Small intestine (tissue), 7 donors: Measurements from ENCODE around the gene TOM1L2. TPM values are rescaled to one million over a fixed set of nuclear protein-coding genes. Genes with fewer than 3 reads are reported as not detected.
A peak's percentile ranks its signal among the peaks of the same experiment; 100 is the strongest.

Source experiments
- DNase-seq, 2 donors: peaks; one replicate each; pipeline versions ENCODE4 v3.0.0 to v3.0.0-alpha.2; 2013
- FAIRE-seq: peaks from 2 replicates; lab custom pipeline; 2012; peaks lifted over from hg19 to GRCh38; lab: Jason Lieb, UNC
- H3K27ac ChIP-seq, 3 donors: one replicate each; pipeline ENCODE4 v1.5.1; 2013; ENCODE audit warnings: low read length in 2 of 3, mild to moderate bottlenecking in 2 of 3, control low read depth in 1 of 3, inconsistent platforms in 1 of 3, low read depth in 1 of 3, moderate library complexity in 1 of 3
- H3K27me3 ChIP-seq, 3 donors: one replicate each; pipeline ENCODE4 v1.6.1; 2013; ENCODE audit warnings: low read length in 3 of 3, inconsistent platforms in 1 of 3; ENCODE audit not compliant: control insufficient read depth in 3 of 3, insufficient read depth in 3 of 3
- H3K36me3 ChIP-seq, 3 donors: one replicate each; pipeline ENCODE4 v1.6.1; 2013; ENCODE audit warnings: low read length in 3 of 3, inconsistent platforms in 1 of 3, low read depth in 1 of 3, mild to moderate bottlenecking in 1 of 3, moderate library complexity in 1 of 3; ENCODE audit not compliant: control insufficient read depth in 3 of 3, insufficient read depth in 2 of 3
- H3K4me1 ChIP-seq, 3 donors: one replicate each; pipeline ENCODE4 v1.6.1; 2013; ENCODE audit warnings: low read length in 2 of 3, inconsistent platforms in 1 of 3, low read depth in 1 of 3, mild to moderate bottlenecking in 1 of 3, moderate library complexity in 1 of 3; ENCODE audit not compliant: control insufficient read depth in 3 of 3, insufficient read depth in 2 of 3
- H3K4me3 ChIP-seq, 3 donors: one replicate each; pipeline ENCODE4 v1.5.1; 2013; ENCODE audit warnings: low read length in 3 of 3, control low read depth in 1 of 3, inconsistent platforms in 1 of 3, low read depth in 1 of 3, mild to moderate bottlenecking in 1 of 3, moderate library complexity in 1 of 3
- H3K9me3 ChIP-seq, 2 donors: one replicate each; pipeline ENCODE4 v1.6.1; 2013; ENCODE audit warnings: low read depth in 1 of 2, low read length in 1 of 2; ENCODE audit not compliant: control insufficient read depth in 2 of 2, insufficient read depth in 1 of 2
- WGBS, 3 donors: extraction: QIAGEN DNeasy Blood & Tissue Kit; methylation state at CpG; one replicate each; pipeline ENCODE4 v1.1.7; 2013; 5-methylcytosine and 5-hydroxymethylcytosine counted together
- polyA plus RNA-seq, 4 donors: library from polyadenylated mRNA; stranded (reverse) in 3 of 4; unstranded in 1 of 4; fragments of 200-250 nt in 3 of 4; fragments of 120-200 nt in 1 of 4; gene quantifications; one replicate each; pipeline versions ENCODE4 v1.2.1 to v1.2.3, GENCODE V29; 2013
- donor health status: healthy with polysubstance abuse.
- donor health status: control.
- donor health status: control.
- donor health status: Bipolar disorder and iron deficiency.
- donor health status: healthy.

The TOM1L2 gene
- polyA plus RNA-seq, 4 donors = 14.3 to 26.6 (median 24.7) TPM

- 82 to 99% (median 88%) methylated on average over 4 of the region's 4 CpGs for WGBS, 3 donors
- FAIRE-seq = no peak
- peaks cover 0 to 3% (median 0%) of the 10 kb centered on the region in 3 donors for H3K36me3 ChIP-seq
- H3K4me1 ChIP-seq = peaks cover 0 to 27% (median 10%) of the 10 kb centered on the region in 3 donors
- H3K4me3 ChIP-seq = no peak overlapping the region
- H3K27me3 ChIP-seq = no peaks in the 10 kb centered on the region
- no peak overlapping the region for H3K27ac ChIP-seq
- H3K9me3 ChIP-seq = no peaks in the 10 kb centered on the region
- no peak for DNase-seq
These were observed 46.2 kb downstream of the TOM1L2 start for GRCh38 chr17:17926036-17926435.

GRCh38 chr17:17924857-17925250 is 47.3 kb downstream of the TOM1L2 start:
- Histone ChIP-seq H3K36me3 (peaks cover 0 to 3% (median 0%) of the 10 kb centered on the region in 3 donors), H3K27ac (no peak overlapping the region), H3K27me3 (no peaks in the 10 kb centered on the region), H3K4me3 (no peak overlapping the region), H3K9me3 (no peaks in the 10 kb centered on the region), H3K4me1 (peaks cover 0 to 32% (median 10%) of the 10 kb centered on the region in 3 donors)
- DNase-seq (no peak), FAIRE-seq (no peak)

- H3K4me1 ChIP-seq = peaks cover 0 to 38% (median 10%) of the 10 kb centered on the region in 3 donors
- FAIRE-seq = no peak
These were observed 47.9 kb downstream of the TOM1L2 start for GRCh38 chr17:17924131-17924856.

GRCh38 chr17:17922070-17922614 is 50.1 kb downstream of the TOM1L2 start:
- DNase-seq (peak in 1 of 2 donors; percentile 43), FAIRE-seq (no peak)
- Histone ChIP-seq H3K27ac (peak overlapping the region; percentile 3 to 72 (median 8)), H3K27me3 (no peaks in the 10 kb centered on the region), H3K4me3 (no peak overlapping the region), H3K4me1 (peaks cover 0 to 42% (median 10%) of the 10 kb centered on the region in 3 donors), H3K36me3 (peaks cover 0 to 3% (median 0%) of the 10 kb centered on the region in 3 donors), H3K9me3 (no peaks in the 10 kb centered on the region)
- 53 to 73% (median 64%) methylated on average over 3 of the region's 3 CpGs for WGBS, 3 donors

More at GRCh38 chr17:17924131-17924856, 47.9 kb downstream of the TOM1L2 start:
- no peaks in the 10 kb centered on the region for H3K9me3 ChIP-seq
- no peak overlapping the region for H3K27ac ChIP-seq
- no peak overlapping the region for H3K4me3 ChIP-seq
- H3K36me3 ChIP-seq = peaks cover 0 to 3% (median 0%) of the 10 kb centered on the region in 3 donors
- 96 to 97% (median 96%) methylated on average over 5 of the region's 5 CpGs for WGBS, 3 donors
- H3K27me3 ChIP-seq = no peaks in the 10 kb centered on the region
- no peak for DNase-seq

GRCh38 chr17:17921192-17922069 is 50.8 kb downstream of the TOM1L2 start:
- Histone ChIP-seq H3K36me3 (peaks cover 0 to 3% (median 0%) of the 10 kb centered on the region in 3 donors), H3K4me1 (peaks cover 0 to 36% (median 10%) of the 10 kb centered on the region in 3 donors), H3K9me3 (no peaks in the 10 kb centered on the region), H3K27me3 (no peaks in the 10 kb centered on the region), H3K27ac (peak overlapping the region in 2 of 3 donors; percentile 8 to 72), H3K4me3 (no peak overlapping the region)
- 17 to 48% (median 43%) methylated on average over 10 of the region's 10 CpGs for WGBS, 3 donors
- DNase-seq (peak in 1 of 2 donors; percentile 60), FAIRE-seq (no peak)

GRCh38 chr17:17919169-17920107 is 52.8 kb downstream of the TOM1L2 start:
- FAIRE-seq = no peak
- Histone ChIP-seq H3K27me3 (no peaks in the 10 kb centered on the region), H3K4me3 (no peak overlapping the region), H3K36me3 (no peaks in the 10 kb centered on the region), H3K9me3 (no peaks in the 10 kb centered on the region), H3K4me1 (peaks cover 0 to 36% (median 10%) of the 10 kb centered on the region in 3 donors), H3K27ac (peak overlapping the region in 1 of 3 donors; percentile 46)
- DNase-seq = peak; percentile 80 to 88
- 29 to 51% (median 37%) methylated on average over 5 of the region's 5 CpGs for WGBS, 3 donors

- DNase-seq (no peak), FAIRE-seq (no peak)
- H3K4me3 ChIP-seq = no peak overlapping the region
- no peaks in the 10 kb centered on the region for H3K9me3 ChIP-seq
- no peaks in the 10 kb centered on the region for H3K36me3 ChIP-seq
- H3K27ac ChIP-seq = no peak overlapping the region
- H3K27me3 ChIP-seq = no peaks in the 10 kb centered on the region
- peaks cover 2 to 40% (median 10%) of the 10 kb centered on the region in 3 donors for H3K4me1 ChIP-seq
These were observed 54.8 kb downstream of the TOM1L2 start for GRCh38 chr17:17917394-17917793.
